H1 (cell line): ENCODE results near the gene SMAP1. TPM values are rescaled to one million over a fixed set of nuclear protein-coding genes. Genes with fewer than 3 reads are reported as not detected.

Source experiments
- CTCF ChIA-PET: fragments of 300-600 bp; sonication (Branson Sonifier 250); formaldehyde crosslinking; loops from one replicate; lab custom pipeline; 2021; ENCODE audit not compliant: partially characterized antibody; lab: Charles Lee
- POLR2A ChIA-PET: fragments of 300-600 bp; sonication (Branson Sonifier 250); formaldehyde crosslinking; loops from one replicate; lab custom pipeline; 2021; ENCODE audit warnings: inconsistent platforms; ENCODE audit not compliant: partially characterized antibody; lab: Charles Lee
- DNase-seq, 2 experiments: peaks; one replicate each; pipeline versions ENCODE4 v3.0.0 to v3.0.0-alpha.2; 2010 to 2022; ENCODE audit warnings: low spot score in 2 of 2, low read depth in 1 of 2, mixed read lengths in 1 of 2
- FAIRE-seq: peaks from 2 replicates; lab custom pipeline; 2011; peaks lifted over from hg19 to GRCh38; lab: Jason Lieb, UNC
- H2AFZ ChIP-seq: 2 replicates; pipeline ENCODE4 v1.8.1; 2012; ENCODE audit warnings: low read length, inconsistent platforms
- H2AK5ac ChIP-seq: 2 replicates; pipeline ENCODE4 v1.6.1; 2013; ENCODE audit warnings: low read depth, low read length
- H2BK120ac ChIP-seq: replicated peaks from 2 replicates; pipeline ENCODE3; 2013; ENCODE audit warnings: low read depth, low read length, inconsistent platforms
- H2BK12ac ChIP-seq: 2 replicates; pipeline ENCODE4 v1.6.1; 2013; ENCODE audit warnings: low read depth, low read length
- H2BK15ac ChIP-seq: 2 replicates; pipeline ENCODE4 v1.6.1; 2013; ENCODE audit warnings: low read length
- H2BK20ac ChIP-seq: 2 replicates; pipeline ENCODE4 v1.6.1; 2013; ENCODE audit warnings: low read length
- H2BK5ac ChIP-seq: 2 replicates; pipeline ENCODE4 v1.6.1; 2013; ENCODE audit warnings: low read depth, low read length
- H3K14ac ChIP-seq: 2 replicates; pipeline ENCODE4 v1.6.1; 2013; ENCODE audit warnings: inconsistent platforms; ENCODE audit not compliant: insufficient read length
- H3K18ac ChIP-seq: 2 replicates; pipeline ENCODE4 v1.6.1; 2013; ENCODE audit warnings: low read length; ENCODE audit errors: extremely low read depth
- H3K23ac ChIP-seq: 2 replicates; pipeline ENCODE4 v1.6.1; 2013; ENCODE audit warnings: inconsistent platforms; ENCODE audit not compliant: insufficient read length
- H3K23me2 ChIP-seq: 2 replicates; pipeline ENCODE4 v1.6.1; 2013; ENCODE audit warnings: low read depth, low read length
- H3K27ac ChIP-seq: 2 replicates; pipeline ENCODE4 v1.6.1; 2011; ENCODE audit warnings: low read depth, low read length, inconsistent platforms
- H3K27me3 ChIP-seq, 4 experiments: replicated peaks in 1 of 4; 1 replicate in 1 of 4; 2 replicates in 3 of 4; pipeline versions ENCODE4 v1.6.1 to v1.8.1; 2011 to 2013; ENCODE audit warnings: low read length in 3 of 4, mild to moderate bottlenecking in 3 of 4, inconsistent platforms in 2 of 4, mixed read lengths in 2 of 4, moderate library complexity in 1 of 4; ENCODE audit not compliant: control insufficient read depth in 3 of 4, insufficient read depth in 3 of 4; ENCODE audit errors: extremely low read depth in 1 of 4
- H3K36me3 ChIP-seq, 4 experiments: 2 replicates each; pipeline versions ENCODE4 v1.6.1 to v1.8.1; 2011 to 2013; ENCODE audit warnings: mild to moderate bottlenecking in 4 of 4, low read length in 3 of 4, moderate library complexity in 2 of 4, control low read depth in 1 of 4, inconsistent platforms in 1 of 4; ENCODE audit not compliant: insufficient read depth in 4 of 4, control insufficient read depth in 2 of 4
- H3K4ac ChIP-seq: replicated peaks from 2 replicates; pipeline ENCODE3; 2013; ENCODE audit warnings: low read length, low read depth, mixed read lengths, inconsistent platforms; ENCODE audit not compliant: insufficient read length
- H3K4me1 ChIP-seq, 4 experiments: replicated peaks in 1 of 4; 1 replicate in 1 of 4; 2 replicates in 3 of 4; pipeline versions ENCODE4 v1.6.1 to v1.8.1; 2011 to 2013; ENCODE audit warnings: low read length in 3 of 4, inconsistent platforms in 2 of 4, mixed read lengths in 1 of 4; ENCODE audit not compliant: insufficient read depth in 4 of 4, control insufficient read depth in 3 of 4
- H3K4me2 ChIP-seq, 2 experiments: 2 replicates each; pipeline versions ENCODE4 v1.6.1 to v1.8.1; 2011 to 2013; ENCODE audit warnings: low read depth in 2 of 2, low read length in 2 of 2, control low read depth in 1 of 2, inconsistent platforms in 1 of 2, mild to moderate bottlenecking in 1 of 2; ENCODE audit not compliant: insufficient read depth in 1 of 2
- H3K4me3 ChIP-seq, 4 experiments: fragments of 200-600, 300-600 bp in 1 of 4; sonication (generic), shearing (Covaris generic), sonication (Bioruptor Twin) in 1 of 4; 2 replicates each; pipeline versions ENCODE4 v1.5.1 to v1.8.1; 2011 to 2016; ENCODE audit warnings: low read length in 4 of 4, low read depth in 3 of 4, control low read depth in 2 of 4, inconsistent platforms in 2 of 4, mild to moderate bottlenecking in 2 of 4, mixed read lengths in 1 of 4, moderate library complexity in 1 of 4; ENCODE audit not compliant: insufficient read depth in 2 of 4; ENCODE audit errors: extremely low read depth in 1 of 4
- H3K56ac ChIP-seq: replicated peaks from 2 replicates; pipeline ENCODE3; 2013; ENCODE audit warnings: low read depth, mild to moderate bottlenecking, mixed read lengths, low read length, inconsistent platforms; ENCODE audit not compliant: insufficient read length
- H3K79me1 ChIP-seq: 2 replicates; pipeline ENCODE4 v1.6.1; 2013; ENCODE audit warnings: low read depth, low read length, control low read depth
- H3K79me2 ChIP-seq, 2 experiments: 2 replicates each; pipeline versions ENCODE4 v1.6.1 to v1.8.1; 2012 to 2013; ENCODE audit warnings: low read length in 2 of 2, mild to moderate bottlenecking in 2 of 2, inconsistent platforms in 1 of 2; ENCODE audit not compliant: insufficient read depth in 2 of 2, control insufficient read depth in 1 of 2
- H3K9ac ChIP-seq, 4 experiments: replicated peaks in 1 of 4; 1 replicate in 1 of 4; 2 replicates in 3 of 4; pipeline versions ENCODE4 v1.6.1 to v1.8.1; 2011 to 2013; ENCODE audit warnings: low read depth in 3 of 4, low read length in 3 of 4, control low read depth in 2 of 4, mild to moderate bottlenecking in 2 of 4, moderate library complexity in 2 of 4, inconsistent platforms in 1 of 4; ENCODE audit errors: extremely low read depth in 1 of 4
- H3K9me3 ChIP-seq, 2 experiments: 2 replicates each; pipeline versions ENCODE4 v1.6.1 to v1.8.1; 2012 to 2013; ENCODE audit warnings: mild to moderate bottlenecking in 2 of 2, moderate library complexity in 2 of 2, control low read depth in 1 of 2, inconsistent platforms in 1 of 2, low read depth in 1 of 2, low read length in 1 of 2, mixed read lengths in 1 of 2; ENCODE audit not compliant: insufficient read depth in 2 of 2
- H4K20me1 ChIP-seq, 2 experiments: replicated peaks in 1 of 2; 2 replicates each; pipeline versions ENCODE3 to v1.8.1; 2011 to 2013; ENCODE audit warnings: inconsistent platforms in 2 of 2, low read length in 2 of 2, mild to moderate bottlenecking in 1 of 2; ENCODE audit not compliant: insufficient read depth in 2 of 2, control insufficient read depth in 1 of 2
- H4K5ac ChIP-seq: 2 replicates; pipeline ENCODE4 v1.6.1; 2013; ENCODE audit warnings: low read length, low read depth, mixed read lengths, inconsistent platforms; ENCODE audit not compliant: insufficient read length
- H4K8ac ChIP-seq: 2 replicates; pipeline ENCODE4 v1.8.0; 2013; ENCODE audit warnings: mild to moderate bottlenecking, moderate library complexity, low read length, inconsistent platforms; ENCODE audit not compliant: insufficient read depth; ENCODE audit errors: extremely low read depth
- H4K91ac ChIP-seq: replicated peaks from 2 replicates; pipeline ENCODE3; 2013; ENCODE audit warnings: low read length, mixed read lengths, inconsistent platforms; ENCODE audit not compliant: insufficient read length
- BCL11A ChIP-seq, 2 experiments: IDR thresholded peaks; one replicate each; pipeline ENCODE4 v1.6.1; 2011; ENCODE audit warnings: low read depth in 2 of 2, low read length in 2 of 2, mild to moderate bottlenecking in 2 of 2
- CBX5 ChIP-seq: fragments of 300-800, 300-1000 bp; sonication (generic); IDR thresholded peaks from 2 replicates; pipeline ENCODE4 v1.7.1; 2016; ENCODE audit warnings: antibody characterized with exemption, low read length, low read depth
- EP300 ChIP-seq, 2 experiments: IDR thresholded peaks; 1 replicate in 1 of 2; 2 replicates in 1 of 2; pipeline ENCODE4 v1.6.1; 2011 to 2012; ENCODE audit warnings: low read depth in 2 of 2, low read length in 2 of 2, mild to moderate bottlenecking in 2 of 2, borderline replicate concordance in 1 of 2, inconsistent platforms in 1 of 2, moderate library complexity in 1 of 2
- POLR2A ChIP-seq, 2 experiments: IDR thresholded peaks; 1 replicate in 1 of 2; 2 replicates in 1 of 2; pipeline ENCODE4 v1.6.1; 2011; ENCODE audit warnings: low read depth in 2 of 2, low read length in 2 of 2, mild to moderate bottlenecking in 2 of 2; ENCODE audit errors: control extremely low read depth in 1 of 2
- POU5F1 ChIP-seq: IDR thresholded peaks from 2 replicates; pipeline ENCODE4 v1.6.1; 2011; ENCODE audit warnings: low read depth, mild to moderate bottlenecking, low read length, moderate library complexity
- RBBP5 ChIP-seq: IDR thresholded peaks from 2 replicates; pipeline ENCODE4 v1.7.1; 2012; ENCODE audit warnings: low read depth, mild to moderate bottlenecking, inconsistent platforms, low read length, moderate library complexity, borderline replicate concordance
- RNF2 ChIP-seq: fragments of 200-900, 300-1000 bp; sonication (generic); IDR thresholded peaks from 2 replicates; pipeline ENCODE4 v1.7.1; 2016; ENCODE audit warnings: borderline replicate concordance, low read depth, mild to moderate bottlenecking, antibody characterized with exemption, low read length; ENCODE audit not compliant: poor library complexity, severe bottlenecking; ENCODE audit errors: missing control alignments
- SIN3A ChIP-seq, 2 experiments: IDR thresholded peaks in 1 of 2; conservative IDR thresholded peaks in 1 of 2; 2 replicates each; pipeline ENCODE4 v1.6.1; 2011 to 2012; ENCODE audit warnings: low read length in 2 of 2, improper control_type of control experiment in 1 of 2, low read depth in 1 of 2, mild to moderate bottlenecking in 1 of 2
- TEAD4 ChIP-seq: IDR thresholded peaks from 2 replicates; pipeline ENCODE4 v1.6.1; 2012; ENCODE audit warnings: low read depth, low read length, inconsistent platforms, mixed read lengths
- WGBS, 2 experiments: shearing (Covaris generic) in 1 of 2; methylation state at CpG; one replicate each; pipeline versions ENCODE4 v1.1.6 to v1.1.7; 2013 to 2015; ENCODE audit warnings: low lambda C conversion rate in 2 of 2, mixed read lengths in 2 of 2, inconsistent platforms in 1 of 2, low coverage in 1 of 2, missing lambda C conversion rate in 1 of 2; ENCODE audit not compliant: insufficient replicate concordance in 2 of 2, insufficient coverage in 1 of 2, insufficient read length in 1 of 2; ENCODE audit errors: extremely low coverage in 1 of 2, missing lambda C conversion rate in 1 of 2; 5-methylcytosine and 5-hydroxymethylcytosine counted together
- polyA plus RNA-seq, 7 experiments: library from polyadenylated mRNA; depleted of rRNA in 3 of 7; stranded (reverse) in 5 of 7; unstranded in 2 of 7; fragments of >200 nt in 5 of 7; fragments of 200-250 nt in 2 of 7; gene quantifications; 1 replicate in 5 of 7; 2 replicates in 1 of 7; 4 replicates in 1 of 7; pipeline versions ENCODE4 v1.2.1 to v1.2.3, GENCODE V29; 2011 to 2013; ENCODE audit warnings: missing spikeins in 2 of 7, mixed read lengths in 2 of 7
- total RNA-seq: library from RNA; stranded (reverse); fragmentation: NEBNext Ultra II Directional; extraction: Animal tissue kit (Norgen Biotek cat#: 25700); gene quantifications from 2 replicates; pipeline ENCODE4 v1.2.1, GENCODE V29; 2021
- TF ChIP-seq, protein P1 (sequence below): IDR thresholded peaks from 2 replicates; pipeline ENCODE4 v1.6.1; 2011; ENCODE audit warnings: low read depth, mild to moderate bottlenecking, low read length; ENCODE audit not compliant: insufficient read depth

Gene SMAP1
- total and polyA plus RNA-seq, 2 of the 8 experiments (the other 6 are each of a cell fraction or from before 2014, with no cell fraction given), result 18.8 to 32.4 TPM

DNA sequence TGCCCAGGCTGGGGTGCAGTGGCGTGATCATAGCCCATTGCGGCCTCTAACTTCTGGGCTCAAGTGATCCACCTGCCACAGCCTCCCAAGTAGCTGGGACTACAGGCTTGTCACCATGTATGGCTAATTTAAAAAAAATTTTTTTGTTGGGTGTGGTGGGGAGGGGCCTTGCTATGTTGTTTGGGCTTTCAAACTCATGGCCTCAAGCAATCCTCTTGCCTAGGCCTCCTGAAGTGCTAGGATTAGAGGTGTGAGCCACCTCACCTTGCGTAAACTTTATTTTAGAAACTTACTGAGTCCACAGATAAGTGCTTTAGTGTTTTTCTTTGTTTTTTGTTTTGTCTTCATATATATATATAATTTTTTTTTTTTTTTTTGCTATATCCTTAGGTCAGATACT, 9.1 kb downstream of the SMAP1 start:
- Histone ChIP-seq H3K4me1 (peaks cover 0 to 5% (median 2%) of the 10 kb centered on the region in 4 experiments; a peak in 2 of 7 replicates), H2BK15ac (no peak overlapping the region), H3K23ac (no peak overlapping the region), H4K8ac (no peak overlapping the region), H3K23me2 (no peaks in the 10 kb centered on the region), H2AK5ac (no peak overlapping the region), H2BK5ac (no peak overlapping the region), H3K79me2 (peaks cover 0 to 73% of the 10 kb centered on the region in 2 experiments; a peak in 2 of 4 replicates), H3K9me3 (no peaks in the 10 kb centered on the region; a peak in 1 of 4 replicates), H2AFZ (no peak overlapping the region), H3K27me3 (no peaks in the 10 kb centered on the region), H3K4me3 (no peak overlapping the region), H3K4ac (no peak overlapping the region), H3K4me2 (no peak overlapping the region), H2BK12ac (no peak overlapping the region), H3K27ac (no peak overlapping the region), H3K36me3 (no peaks in the 10 kb centered on the region), H4K91ac (no peak overlapping the region), H3K9ac (no peak overlapping the region), H3K18ac (no peak overlapping the region), H3K14ac (no peak overlapping the region), H2BK20ac (no peak overlapping the region), H3K56ac (no peak overlapping the region), H4K5ac (no peak overlapping the region), H2BK120ac (no peak overlapping the region), H4K20me1 (no peaks in the 10 kb centered on the region), H3K79me1 (peaks cover 6% of the 10 kb centered on the region; the same call in 1 of the 2 replicates)
- WGBS, 2 experiments, result 85% methylated on average over 3 of the region's 3 CpGs; no CpG with 5 or more reads in 1 of the 2 experiments
- DNase-seq (no peak), FAIRE-seq (no peak)
- CTCF ChIA-PET, result interaction anchor here (2.9 kb wide), 1 partner anchor 10 kb away, joined by 18 read pairs; no protein-coding TSS in a partner anchor
- POLR2A ChIA-PET, result no interaction called here
- TF ChIP-seq BCL11A (IDR thresholded peaks at IDR 0.05; ENCODE audit: low read depth in 2 of 2, low read length in 2 of 2) (no peak), EP300 (IDR thresholded peaks at IDR 0.05; ENCODE audit: borderline replicate concordance in 1 of 2, low read depth in 2 of 2, low read length in 2 of 2) (no peak), TEAD4 (no peak), RBBP5 (no peak), RNF2 (no peak), CBX5 (no peak), POU5F1 (no peak), POLR2A (IDR thresholded peaks at IDR 0.05; ENCODE audit: control extremely low read depth in 1 of 2, low read depth in 2 of 2, low read length in 2 of 2) (no peak), SIN3A (conservative IDR thresholded peaks at IDR 0.05 in 1 of 2, IDR thresholded peaks at IDR 0.05 in 1 of 2; ENCODE audit: low read depth in 1 of 2, low read length in 2 of 2) (no peak)
- TF ChIP-seq, protein P1, sequence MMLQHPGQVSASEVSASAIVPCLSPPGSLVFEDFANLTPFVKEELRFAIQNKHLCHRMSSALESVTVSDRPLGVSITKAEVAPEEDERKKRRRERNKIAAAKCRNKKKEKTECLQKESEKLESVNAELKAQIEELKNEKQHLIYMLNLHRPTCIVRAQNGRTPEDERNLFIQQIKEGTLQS, result no peak
